Breast epithelium (tissue), 4 donors: Measurements from ENCODE around the gene NTSR2. TPM values are rescaled to one million over a fixed set of nuclear protein-coding genes. Genes with fewer than 3 reads are reported as not detected.

Experiments
- DNase-seq, 2 donors: peaks; one replicate each; pipeline ENCODE4 v3.0.0-alpha.2; 2019; ENCODE audit warnings: low spot score in 2 of 2
- H3K27ac ChIP-seq, 2 donors: fragments of 200-600 bp; sonication (generic) in 1 of 2; one replicate each; pipeline ENCODE4 v1.5.1; 2016 to 2019; ENCODE audit warnings: mild to moderate bottlenecking in 1 of 2
- H3K27me3 ChIP-seq, 2 donors: fragments of 200-600 bp; sonication (generic) in 1 of 2; one replicate each; pipeline versions ENCODE4 v1.5.1 to v1.6.0; 2017 to 2019; ENCODE audit warnings: control low read depth in 1 of 2, mild to moderate bottlenecking in 1 of 2
- H3K36me3 ChIP-seq: fragments of 200-600 bp; one replicate; pipeline ENCODE4 v1.5.1; 2019
- H3K4me1 ChIP-seq, 2 donors: fragments of 200-600 bp; sonication (generic); one replicate each; pipeline ENCODE4 v1.5.1; 2016 to 2019; ENCODE audit warnings: control low read depth in 1 of 2
- H3K4me3 ChIP-seq, 3 donors: fragments of 200-600 bp; sonication (generic); 1 replicate in 2 of 3; 2 replicates in 1 of 3; pipeline ENCODE4 v1.5.1; 2016 to 2019; ENCODE audit warnings: mild to moderate bottlenecking in 3 of 3, moderate library complexity in 2 of 3
- H3K9me3 ChIP-seq, 2 donors: fragments of 200-600 bp; sonication (generic) in 1 of 2; one replicate each; pipeline ENCODE4 v1.5.1; 2016 to 2019; ENCODE audit warnings: control low read depth in 1 of 2
- CTCF ChIP-seq, 3 donors: fragments of 450-650 bp; IDR thresholded peaks; one replicate each; pipeline ENCODE4 v1.5.1; 2016 to 2017; ENCODE audit warnings: antibody characterized with exemption in 3 of 3, mild to moderate bottlenecking in 3 of 3, moderate library complexity in 3 of 3
- POLR2A ChIP-seq: fragments of 450-650 bp; IDR thresholded peaks from one replicate; pipeline ENCODE4 v1.6.1; 2016; ENCODE audit warnings: antibody characterized with exemption, mild to moderate bottlenecking, moderate library complexity
- POLR2AphosphoS5 ChIP-seq, 3 donors: sonication (generic); formaldehyde crosslinking; IDR thresholded peaks; one replicate each; pipeline ENCODE4 v1.6.1; 2017; ENCODE audit warnings: antibody characterized with exemption in 3 of 3
- intact Hi-C: fragments of 100-400 bp; cut with DNase I; formaldehyde crosslinking; loops from one replicate; pipeline ENCODE4 v1.15.1; 2023; ENCODE audit warnings: low total_unique reads
- total RNA-seq, 3 donors: library from RNA; depleted of rRNA; stranded (reverse); fragments of >200 nt; gene quantifications; one replicate each; pipeline ENCODE4 v1.1.0, GENCODE V29; 2016

NTSR2 gene
- total RNA-seq, 3 donors from 2014 or later, result 0.32 TPM; not detected in 2

GRCh38 chr2:11629215-11629614 is 40.8 kb downstream of the NTSR2 start:
- Histone ChIP-seq H3K27me3 (no peaks in the 10 kb centered on the region), H3K4me3 (no peak overlapping the region), H3K36me3 (peaks cover 6% of the 10 kb centered on the region), H3K4me1 (no peaks in the 10 kb centered on the region), H3K9me3 (peaks cover 0 to 8% of the 10 kb centered on the region in 2 donors), H3K27ac (no peak overlapping the region)
- TF ChIP-seq POLR2A, result no peak
- no peak for DNase-seq
- intact Hi-C loops, result no loop called here

DNA sequence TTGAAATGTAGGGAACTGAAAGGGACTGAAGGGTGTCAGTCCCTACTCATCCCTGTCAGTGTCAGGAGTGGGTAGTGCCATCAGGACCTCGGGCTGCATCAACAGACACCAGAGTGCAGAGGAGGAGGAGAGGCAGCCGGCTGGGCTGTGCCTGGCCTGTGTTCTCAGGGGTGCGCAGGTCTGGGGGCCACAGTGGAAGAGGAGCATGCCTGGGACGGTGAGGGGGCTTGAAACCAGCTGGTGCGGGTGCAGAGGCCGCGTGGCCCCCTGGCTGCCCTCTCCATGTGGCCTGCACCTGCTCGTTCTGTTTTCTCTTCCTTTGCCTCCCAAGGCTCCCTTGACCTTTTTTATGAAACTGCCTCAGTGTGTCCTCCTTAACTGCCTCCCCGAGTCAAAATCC is 41.3 kb downstream of the NTSR2 start:
- TF ChIP-seq POLR2AphosphoS5 (IDR thresholded peaks at IDR 0.05) (no peak), CTCF (IDR thresholded peaks at IDR 0.05) (no peak), POLR2A (no peak)
- Histone ChIP-seq H3K4me1 (no peaks in the 10 kb centered on the region), H3K36me3 (peaks cover 6% of the 10 kb centered on the region), H3K27ac (no peak overlapping the region), H3K9me3 (peaks cover 0 to 8% of the 10 kb centered on the region in 2 donors), H3K4me3 (no peak overlapping the region), H3K27me3 (no peaks in the 10 kb centered on the region)
- intact Hi-C loops, result no loop called here
- no peak for DNase-seq

DNA sequence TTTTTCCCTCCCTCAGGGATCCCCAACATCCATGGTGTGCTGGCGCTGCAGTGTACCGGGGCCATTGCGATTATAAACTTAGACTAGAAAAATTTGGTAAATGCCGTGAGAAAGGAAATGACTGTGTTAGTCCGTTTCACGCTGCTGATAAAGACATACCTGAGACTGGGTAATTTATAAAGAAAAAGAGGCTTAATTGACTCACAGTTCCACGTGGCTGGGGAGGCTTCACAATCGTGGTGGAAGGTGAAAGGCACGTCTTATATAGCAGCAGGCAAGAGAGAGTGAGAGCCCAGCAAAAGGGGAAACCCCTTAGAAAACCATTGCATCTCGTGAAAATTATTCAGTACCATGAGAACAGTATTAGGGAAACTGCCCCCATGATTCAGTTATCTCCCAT is 44.3 kb downstream of the NTSR2 start:
- no peak for TF ChIP-seq POLR2AphosphoS5 (IDR thresholded peaks at IDR 0.05)
- H3K36me3 ChIP-seq, result peaks cover 6% of the 10 kb centered on the region

DNA sequence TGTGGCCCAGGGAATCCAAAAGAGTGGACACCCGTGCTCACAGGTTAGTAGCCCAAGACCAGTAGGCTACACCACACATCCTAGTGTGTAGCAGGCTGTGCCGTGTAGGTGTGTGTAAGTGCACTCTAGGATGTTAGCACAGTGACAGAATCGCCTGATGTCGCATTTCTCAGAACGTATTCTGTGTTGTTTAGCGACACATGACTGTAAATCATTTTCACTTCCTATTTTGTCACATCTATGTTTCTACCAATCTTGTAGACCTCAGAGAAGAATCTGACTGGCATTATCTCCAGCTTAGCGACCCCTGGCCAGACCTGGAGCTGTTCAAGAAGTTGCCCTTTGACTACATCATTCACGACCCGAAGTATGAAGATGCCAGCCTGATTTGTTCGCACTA is 45.1 kb downstream of the NTSR2 start:
- no peaks in the 10 kb centered on the region for H3K27me3 ChIP-seq
- peaks cover 6% of the 10 kb centered on the region for H3K36me3 ChIP-seq
- H3K4me1 ChIP-seq, result no peaks in the 10 kb centered on the region
- H3K27ac ChIP-seq, result no peak overlapping the region
- no peak for DNase-seq
- intact Hi-C loops, result no loop called here
- TF ChIP-seq POLR2AphosphoS5 (IDR thresholded peaks at IDR 0.05) (no peak), POLR2A (no peak)
- peaks cover 0 to 8% of the 10 kb centered on the region in 2 donors for H3K9me3 ChIP-seq
- H3K4me3 ChIP-seq, result no peak overlapping the region

More for the DNA sequence above, 44.3 kb downstream of the NTSR2 start:
- no peak overlapping the region for H3K27ac ChIP-seq
- intact Hi-C loops, result no loop called here
- H3K27me3 ChIP-seq, result no peaks in the 10 kb centered on the region
- H3K9me3 ChIP-seq, result peaks cover 0 to 8% of the 10 kb centered on the region in 2 donors
- no peak overlapping the region for H3K4me3 ChIP-seq
- DNase-seq, result no peak
- H3K4me1 ChIP-seq, result no peaks in the 10 kb centered on the region

GRCh38 chr2:11622611-11623010 is 47.4 kb downstream of the NTSR2 start:
- TF ChIP-seq POLR2AphosphoS5 (IDR thresholded peaks at IDR 0.05), result no peak
- TF ChIP-seq POLR2A, result no peak
- no peak for TF ChIP-seq CTCF (IDR thresholded peaks at IDR 0.05)
- Histone ChIP-seq H3K4me1 (no peaks in the 10 kb centered on the region), H3K9me3 (peaks cover 0 to 8% of the 10 kb centered on the region in 2 donors), H3K27ac (no peak overlapping the region), H3K27me3 (no peaks in the 10 kb centered on the region), H3K36me3 (peaks cover 12% of the 10 kb centered on the region), H3K4me3 (no peak overlapping the region)
- intact Hi-C loops, result no loop called here
- DNase-seq, result no peak

DNA sequence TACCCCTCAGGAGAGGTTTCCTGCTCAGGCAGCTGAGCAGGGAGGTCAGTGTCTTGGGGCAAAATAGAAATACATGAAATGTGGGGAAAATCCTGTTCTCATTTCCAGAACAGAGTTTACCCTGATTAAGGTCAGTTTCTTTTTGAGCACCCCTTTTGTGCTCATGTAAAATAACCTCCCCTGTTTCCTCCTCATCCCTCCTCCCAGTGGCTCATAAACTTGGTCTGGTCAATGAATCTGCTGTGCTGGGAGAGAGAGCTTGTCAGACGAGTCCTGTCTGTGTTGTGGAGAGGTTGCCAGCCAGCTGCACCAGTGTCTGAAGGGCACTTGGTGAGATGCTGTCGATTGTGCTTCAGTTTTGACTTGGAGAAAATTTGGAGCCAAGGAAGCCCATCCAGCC is 48.6 kb downstream of the NTSR2 start:
- Histone ChIP-seq H3K27ac (no peak overlapping the region), H3K9me3 (no peaks in the 10 kb centered on the region), H3K4me1 (no peaks in the 10 kb centered on the region), H3K36me3 (peaks cover 6% of the 10 kb centered on the region), H3K27me3 (no peaks in the 10 kb centered on the region), H3K4me3 (no peak overlapping the region)
- TF ChIP-seq POLR2A (no peak), POLR2AphosphoS5 (IDR thresholded peaks at IDR 0.05) (no peak), CTCF (IDR thresholded peaks at IDR 0.05) (no peak)
- intact Hi-C loops, result no loop called here
- DNase-seq, result no peak

GRCh38 chr2:11618708-11619062 is 51.3 kb downstream of the NTSR2 start:
- intact Hi-C loops, result loop anchor here (10.0 kb wide), 1 partner anchor 84 kb away; the partner anchor contains the start of gene GREB1
- Histone ChIP-seq H3K27me3 (no peaks in the 10 kb centered on the region), H3K4me3 (no peak overlapping the region), H3K27ac (no peak overlapping the region), H3K9me3 (no peaks in the 10 kb centered on the region), H3K4me1 (no peaks in the 10 kb centered on the region), H3K36me3 (peaks cover 6% of the 10 kb centered on the region)
- DNase-seq, result no peak
- TF ChIP-seq POLR2AphosphoS5 (IDR thresholded peaks at IDR 0.05) (no peak), CTCF (IDR thresholded peaks at IDR 0.05) (no peak), POLR2A (no peak)
